Islet of Langerhans (tissue), 1 donor: ENCODE measurements around the gene BPIFA1.

Experiments
- FAIRE-seq: peaks from one replicate; lab custom pipeline; 2011; peaks lifted over from hg19 to GRCh38; lab: Jason Lieb, UNC

The BPIFA1 gene

DNA sequence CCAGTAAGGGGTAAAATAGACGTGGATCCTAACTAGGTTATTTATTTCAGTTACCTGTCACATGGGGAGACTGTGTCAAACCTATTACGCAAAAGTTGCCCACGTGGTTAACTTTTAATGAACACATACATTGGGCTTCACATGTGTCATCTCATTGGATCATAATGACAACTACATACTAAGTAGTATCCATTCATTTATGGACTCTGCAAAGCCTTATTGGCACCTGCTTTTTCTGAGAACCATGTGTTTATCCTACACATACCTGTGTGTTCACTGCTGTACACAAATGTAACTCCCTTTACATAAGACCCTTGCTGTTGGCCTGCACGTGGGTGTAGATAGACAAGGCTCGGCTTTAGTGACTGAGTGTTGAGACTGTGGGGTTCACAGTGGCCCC lies 5.1 kb downstream of the BPIFA1 start:
- no peak for FAIRE-seq

DNA sequence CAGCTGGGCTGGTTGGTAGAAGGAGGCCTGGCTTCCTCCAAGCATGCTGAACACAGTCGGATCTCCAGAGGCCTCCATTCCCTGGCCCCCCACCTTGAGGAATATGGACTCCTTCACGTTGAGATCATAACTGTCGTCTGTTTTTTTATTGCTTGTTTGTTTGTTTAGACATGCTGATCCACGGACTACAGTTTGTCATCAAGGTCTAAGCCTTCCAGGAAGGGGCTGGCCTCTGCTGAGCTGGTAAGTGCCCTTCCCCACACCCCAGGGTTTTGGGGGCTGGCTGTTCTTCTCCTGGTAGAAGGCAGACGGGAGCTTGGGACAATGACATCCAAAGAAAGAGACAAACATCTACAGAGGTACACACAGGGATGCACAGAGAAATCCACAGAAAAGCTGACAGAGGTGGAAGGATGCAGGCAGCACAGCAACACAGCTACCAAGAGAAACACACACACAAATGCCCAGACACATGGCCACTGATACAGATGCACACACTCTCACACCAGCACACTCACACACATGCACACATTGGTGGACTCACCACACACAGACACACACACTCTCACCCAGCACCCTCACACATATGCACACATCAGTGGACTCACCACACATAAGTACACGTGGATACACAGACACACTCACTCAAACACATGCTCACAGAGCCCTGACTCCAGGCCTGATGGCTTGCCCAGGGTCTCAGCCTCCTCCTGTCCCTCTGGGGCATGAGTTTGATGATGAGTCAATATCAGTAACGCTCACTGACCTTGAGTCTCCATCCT lies 6.7 kb downstream of the BPIFA1 start:
- no peak for FAIRE-seq

DNA sequence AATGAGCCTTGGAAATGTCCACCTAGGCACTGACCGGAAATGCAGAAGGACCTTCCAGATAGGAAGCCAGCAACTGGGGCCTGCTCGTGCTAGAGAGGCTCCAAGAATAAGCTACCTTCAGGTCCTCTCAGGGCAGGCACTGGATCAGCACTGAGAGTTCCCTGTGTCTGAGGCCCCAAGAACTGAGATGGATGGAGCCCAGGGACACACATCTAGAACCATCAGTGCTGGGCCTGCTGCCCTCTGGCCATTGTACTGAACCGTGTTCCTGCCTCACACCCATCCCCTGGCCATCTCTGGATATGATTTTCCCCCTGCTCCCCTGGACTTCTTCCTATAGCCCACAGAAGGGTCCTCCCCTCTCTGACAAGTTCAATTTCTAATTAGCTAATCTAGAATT lies 10.3 kb downstream of the BPIFA1 start:
- no peak for FAIRE-seq

DNA sequence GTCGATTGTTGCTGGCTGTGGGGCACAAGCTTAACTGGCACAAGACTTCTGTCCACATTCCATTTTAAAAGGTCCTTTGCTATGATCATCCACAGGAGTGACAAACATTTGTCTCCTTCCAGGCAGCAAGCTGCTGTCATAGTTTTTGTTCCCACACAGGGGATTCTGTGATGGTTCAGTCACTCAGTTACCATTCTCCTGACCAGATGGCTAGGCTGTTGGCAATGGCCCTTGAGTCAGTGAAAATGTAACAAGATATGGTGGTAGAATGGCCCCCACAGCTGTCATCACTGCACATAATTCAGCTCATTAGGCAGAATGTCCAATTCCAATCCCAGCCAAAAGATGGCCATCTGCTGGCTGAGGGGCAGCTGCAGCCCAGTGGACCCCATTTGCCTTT lies 13.7 kb downstream of the BPIFA1 start:
- FAIRE-seq, result no peak

DNA sequence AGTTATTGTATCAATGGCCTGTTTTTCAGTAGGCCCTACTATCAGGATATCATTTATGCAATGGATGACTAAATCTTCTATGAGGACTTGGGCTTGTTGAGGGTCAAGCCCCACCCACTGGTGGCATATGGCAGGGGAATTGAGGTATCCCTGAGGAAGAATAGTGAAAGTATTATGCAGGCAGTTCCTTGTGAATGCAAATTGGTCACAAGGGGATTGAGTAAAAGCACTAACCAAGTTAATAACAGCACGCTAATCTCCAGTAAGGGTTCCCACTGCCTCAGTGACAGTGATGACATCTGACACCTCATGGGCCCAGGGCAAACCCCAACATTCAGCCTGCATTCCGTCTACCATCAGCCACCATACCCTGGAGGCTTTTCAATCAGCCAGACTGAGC lies 14.9 kb downstream of the BPIFA1 start:
- FAIRE-seq, result no peak

DNA sequence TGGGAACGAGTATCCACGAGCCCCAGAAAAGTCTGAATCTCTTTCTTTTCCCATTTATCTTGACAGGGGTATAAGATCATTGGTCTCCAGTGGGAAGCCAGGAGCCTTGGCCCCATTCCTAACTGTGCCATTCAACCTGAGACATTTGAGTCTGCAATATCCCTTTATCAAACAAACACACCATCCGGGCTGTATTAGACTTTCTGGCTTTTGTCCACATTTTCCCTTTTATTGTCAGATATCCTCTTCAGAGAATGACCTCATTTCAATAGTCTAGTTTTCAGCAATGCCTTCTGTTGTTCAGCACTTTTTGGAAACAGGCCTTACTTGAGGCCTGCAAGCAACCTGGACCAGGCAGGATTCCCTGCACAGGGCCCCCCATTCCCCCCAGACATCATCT lies 15.7 kb downstream of the BPIFA1 start:
- FAIRE-seq, result no peak

DNA sequence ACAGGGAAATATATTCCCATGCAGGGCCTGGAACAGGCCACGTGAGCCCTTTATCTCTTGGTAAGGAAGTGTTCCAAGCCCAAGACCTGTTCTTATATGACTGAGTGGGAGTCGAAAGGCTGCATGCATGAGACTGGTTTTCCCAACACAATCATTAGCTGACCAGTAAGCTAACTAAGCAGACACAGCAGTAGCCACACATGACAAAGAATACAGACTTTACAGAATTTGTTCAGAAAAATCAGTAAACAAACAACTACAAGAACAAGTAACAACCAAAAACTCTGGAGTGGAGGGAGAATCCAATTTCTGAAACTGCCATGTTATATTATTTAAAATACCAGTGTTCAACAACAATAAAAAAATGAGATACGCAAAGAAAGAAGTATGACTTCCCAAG lies 16.7 kb downstream of the BPIFA1 start:
- no peak for FAIRE-seq

DNA sequence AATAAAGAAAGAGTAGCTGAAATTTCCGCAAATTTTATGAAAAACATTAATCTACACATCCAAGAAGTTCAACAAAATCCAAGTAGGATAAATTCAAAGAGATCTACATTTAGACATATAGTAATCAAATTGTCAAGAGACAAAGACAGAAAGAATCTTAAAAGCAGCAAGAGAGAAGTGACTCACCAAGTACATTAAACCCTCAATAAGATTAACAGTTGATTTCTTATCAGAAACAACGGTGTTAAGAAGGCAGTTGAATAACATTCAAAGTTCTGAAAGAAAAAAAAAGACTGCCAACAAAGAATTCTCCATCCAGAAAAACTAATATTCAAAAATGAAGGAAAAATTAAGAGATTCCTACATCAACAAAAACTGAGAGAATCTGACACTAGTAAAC lies 19.2 kb downstream of the BPIFA1 start:
- FAIRE-seq, result no peak

DNA sequence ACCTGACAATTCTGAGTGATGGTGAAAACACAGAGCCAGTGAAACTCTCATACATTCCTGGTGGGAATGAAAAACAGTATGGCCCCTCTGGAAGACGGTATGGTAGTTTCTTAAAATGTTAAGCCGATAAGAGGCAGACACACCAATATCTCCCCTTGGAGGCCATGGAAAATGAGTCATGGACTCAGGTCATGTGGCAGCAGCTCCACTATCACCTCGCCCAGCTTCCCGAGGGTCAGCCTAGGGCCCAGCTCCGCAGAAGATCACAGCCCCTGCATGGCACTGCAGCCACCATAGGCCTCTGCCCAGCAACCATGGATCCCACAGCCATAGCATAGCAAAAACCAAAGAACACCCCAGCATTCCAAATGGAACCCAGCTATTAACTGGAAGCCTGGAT lies 21.4 kb downstream of the BPIFA1 start:
- FAIRE-seq, result no peak

DNA sequence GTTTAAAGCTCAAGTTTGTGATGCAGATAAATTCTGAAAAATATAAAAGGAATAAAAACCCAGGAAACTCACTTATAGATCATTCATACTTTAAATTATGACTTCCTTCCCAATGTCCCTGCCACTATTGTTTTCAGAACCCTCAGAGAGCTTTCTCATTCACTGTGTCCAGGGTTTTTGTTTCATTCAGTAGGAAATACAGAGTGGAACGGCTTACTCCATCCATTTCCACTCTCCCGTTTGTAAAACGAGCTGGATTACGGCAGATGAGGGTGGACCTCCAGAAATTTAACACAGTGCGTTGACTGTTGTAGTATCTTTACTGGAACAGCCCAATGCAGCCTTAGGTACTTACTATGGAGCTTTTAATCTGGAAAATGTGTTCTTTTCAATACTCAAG lies 23.6 kb downstream of the BPIFA1 start:
- FAIRE-seq, result no peak

DNA sequence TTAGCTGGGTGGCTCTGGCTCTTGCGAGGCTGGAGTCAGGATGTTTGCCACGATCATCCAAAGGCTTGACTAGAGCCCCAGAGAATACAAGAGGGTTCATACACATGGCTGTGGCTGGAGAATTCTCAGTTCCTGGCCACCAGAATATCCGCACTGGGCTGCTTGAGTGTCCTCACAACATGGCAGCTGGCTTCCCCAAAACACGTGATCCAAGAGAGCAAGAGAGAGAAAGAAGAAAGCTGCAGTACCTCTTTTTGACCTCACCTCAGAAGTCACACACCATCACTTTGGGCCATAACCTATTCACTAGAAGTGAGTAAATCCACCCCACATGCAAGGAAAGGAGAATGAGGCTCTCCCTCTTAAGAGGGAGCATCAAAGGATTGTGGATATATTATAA lies 25.7 kb downstream of the BPIFA1 start:
- FAIRE-seq, result no peak

DNA sequence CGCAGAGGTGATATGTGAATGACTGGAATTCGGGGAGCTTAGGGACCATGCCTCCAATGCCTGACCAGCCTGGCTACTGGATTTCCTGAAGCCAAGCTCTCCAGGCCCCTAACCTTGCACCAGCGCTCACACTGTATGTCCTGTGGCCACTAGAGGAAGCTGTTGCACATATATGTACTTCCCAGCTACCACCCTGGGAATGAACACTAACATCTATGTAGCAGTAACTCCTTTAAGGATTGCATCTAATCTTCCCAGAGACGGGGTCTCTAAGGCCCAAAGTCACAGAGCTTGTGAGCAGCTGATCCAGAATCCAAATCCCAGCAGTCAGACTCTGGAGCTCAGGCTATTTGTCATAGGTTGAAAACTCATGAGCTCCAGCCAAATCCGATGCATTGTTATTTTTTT lies 26.9 kb downstream of the BPIFA1 start:
- no peak for FAIRE-seq

DNA sequence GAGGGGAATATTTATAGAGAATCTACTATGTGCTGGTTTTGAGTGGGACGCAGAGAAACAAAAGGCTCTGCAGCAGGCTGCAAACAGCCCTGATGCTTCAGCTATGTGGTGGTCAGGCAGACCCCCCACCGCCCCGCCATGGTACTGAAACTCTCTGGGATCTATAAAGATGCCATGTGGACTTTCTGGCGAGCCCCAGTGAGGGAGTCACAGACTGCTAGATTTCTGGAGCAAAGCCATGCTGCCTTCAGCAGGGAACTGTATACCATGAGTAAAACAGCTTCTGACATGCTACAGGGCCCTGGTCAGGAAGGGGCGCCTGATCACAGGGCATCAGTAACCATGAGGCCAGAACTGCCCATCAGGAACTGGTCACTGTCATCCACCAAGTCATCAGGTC lies 28.0 kb downstream of the BPIFA1 start:
- FAIRE-seq, result no peak

DNA sequence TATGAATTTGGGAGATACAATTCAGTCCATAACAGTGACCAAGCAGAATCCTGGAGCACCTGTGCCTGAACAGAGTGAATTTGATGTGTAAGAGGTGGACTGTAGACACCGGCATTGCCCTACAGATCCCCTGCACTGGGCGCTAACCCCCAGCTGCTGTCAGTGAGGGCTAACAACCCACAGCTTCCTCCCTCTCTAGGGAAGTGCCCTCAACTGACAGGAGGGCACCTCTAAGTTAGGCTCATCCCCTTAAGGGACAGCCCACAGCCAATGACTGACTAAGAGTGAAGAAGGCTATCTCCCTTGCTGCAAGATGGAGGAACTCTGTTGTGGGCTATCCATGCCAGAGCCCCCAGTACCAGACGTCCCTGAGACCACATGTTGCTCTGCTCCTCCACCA lies 31.9 kb downstream of the BPIFA1 start:
- FAIRE-seq, result no peak

DNA sequence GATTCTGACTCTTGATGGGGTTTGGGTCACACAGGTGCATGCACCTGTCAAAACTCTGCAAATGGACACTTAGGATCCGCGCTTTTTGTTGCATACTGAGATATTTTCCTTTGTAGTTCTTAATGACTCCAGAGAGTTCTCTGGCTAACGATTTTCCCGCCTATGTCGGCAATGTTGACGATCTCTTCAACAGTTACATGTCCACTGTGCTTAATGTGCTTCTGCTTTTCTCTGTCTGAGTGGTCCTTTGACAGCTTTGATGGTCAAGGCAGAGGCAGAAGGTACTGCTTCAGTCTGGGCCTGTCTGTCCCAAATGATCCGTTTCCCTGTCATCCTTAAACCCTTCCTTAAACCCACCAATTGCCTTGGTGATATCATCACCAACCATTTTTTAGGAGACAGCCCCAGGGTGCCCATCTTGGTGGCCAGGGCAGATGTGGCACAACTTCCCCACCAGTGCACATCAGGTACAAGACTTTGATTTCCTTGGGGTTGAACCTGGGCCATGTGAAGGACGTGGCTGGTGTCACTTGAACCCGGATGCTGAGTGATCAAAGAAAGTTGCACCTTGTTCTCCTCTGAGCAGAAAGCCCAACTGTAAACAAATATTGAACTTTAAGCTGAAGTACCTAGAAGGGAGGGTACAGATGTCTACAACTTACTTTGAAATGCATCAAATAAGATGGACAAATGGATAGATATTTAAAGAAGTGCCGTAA lies 36.5 kb downstream of the BPIFA1 start:
- no peak for FAIRE-seq

DNA sequence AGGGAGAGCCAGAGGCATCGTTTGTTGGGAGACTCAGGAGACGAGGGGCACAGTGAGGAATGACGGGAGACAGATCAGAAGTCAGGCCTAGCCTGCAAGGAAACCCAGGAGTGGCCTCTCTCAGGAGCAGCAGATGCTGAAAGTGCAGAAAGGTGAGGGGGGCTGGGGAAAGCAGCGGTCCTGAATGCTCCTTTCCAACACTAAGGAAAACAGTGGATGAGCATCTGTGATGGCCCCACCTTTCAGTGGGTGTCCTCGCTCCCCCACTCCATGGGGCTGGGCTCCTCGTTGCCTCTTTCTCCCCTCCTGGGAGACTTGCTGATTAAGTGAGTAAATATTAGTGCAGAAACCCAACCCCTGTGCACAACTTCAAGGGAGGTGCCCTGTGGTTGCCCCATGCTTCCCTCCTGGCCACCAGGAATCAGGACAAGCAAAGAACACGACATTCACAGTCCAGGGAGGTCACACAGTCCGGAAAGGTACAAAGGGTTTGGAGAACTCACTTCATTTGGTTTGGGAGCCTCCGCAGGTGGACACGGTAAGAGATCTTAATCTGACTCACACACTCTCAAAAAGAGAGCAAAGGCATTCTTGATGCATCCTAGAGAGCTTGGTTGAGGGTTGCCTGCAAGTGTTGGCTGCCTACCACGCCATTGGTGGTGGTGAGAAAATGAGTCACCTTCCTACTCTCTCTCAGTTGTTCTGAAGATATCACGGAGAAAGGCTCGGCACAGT lies 37.5 kb downstream of the BPIFA1 start:
- FAIRE-seq, result no peak

DNA sequence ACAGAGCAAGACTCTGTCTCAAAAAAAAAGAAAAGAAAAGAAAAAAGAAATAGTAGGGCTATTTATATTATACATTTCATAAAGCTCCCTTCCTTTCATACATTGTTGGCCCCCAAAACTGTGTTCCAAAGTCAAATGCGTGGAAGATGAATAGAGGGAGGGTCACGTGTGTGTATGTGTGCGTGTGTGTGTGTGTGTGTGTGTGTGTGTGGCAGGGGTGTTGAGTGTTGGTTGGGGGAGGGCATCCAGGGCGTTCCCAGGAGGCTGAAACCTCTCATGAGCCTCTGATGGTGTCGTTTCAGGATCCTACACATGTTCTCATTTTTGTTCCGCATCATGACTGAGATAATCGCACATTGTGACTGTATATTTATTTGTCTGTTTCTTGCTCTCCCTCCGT lies 39.4 kb downstream of the BPIFA1 start:
- no peak for FAIRE-seq

DNA sequence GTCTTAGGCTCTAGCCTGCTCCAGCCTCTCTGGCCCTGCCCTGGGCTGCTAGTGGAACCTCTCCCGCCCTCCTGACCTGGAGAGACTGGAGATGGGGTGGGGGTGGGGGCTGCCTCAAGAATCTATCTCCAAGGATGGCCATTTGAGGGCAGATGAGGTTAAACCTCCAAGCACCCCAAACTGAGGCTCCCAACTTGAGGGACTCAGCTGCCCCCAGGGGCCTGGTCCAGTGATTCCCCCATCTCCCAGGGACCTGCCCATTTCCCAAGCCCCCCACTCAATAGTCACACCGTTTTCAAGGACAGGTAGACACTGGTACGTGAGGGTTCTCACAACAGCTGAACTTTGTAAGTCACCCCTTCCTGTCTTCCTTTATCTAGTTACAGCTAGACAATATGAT lies 40.1 kb downstream of the BPIFA1 start:
- FAIRE-seq, result no peak

DNA sequence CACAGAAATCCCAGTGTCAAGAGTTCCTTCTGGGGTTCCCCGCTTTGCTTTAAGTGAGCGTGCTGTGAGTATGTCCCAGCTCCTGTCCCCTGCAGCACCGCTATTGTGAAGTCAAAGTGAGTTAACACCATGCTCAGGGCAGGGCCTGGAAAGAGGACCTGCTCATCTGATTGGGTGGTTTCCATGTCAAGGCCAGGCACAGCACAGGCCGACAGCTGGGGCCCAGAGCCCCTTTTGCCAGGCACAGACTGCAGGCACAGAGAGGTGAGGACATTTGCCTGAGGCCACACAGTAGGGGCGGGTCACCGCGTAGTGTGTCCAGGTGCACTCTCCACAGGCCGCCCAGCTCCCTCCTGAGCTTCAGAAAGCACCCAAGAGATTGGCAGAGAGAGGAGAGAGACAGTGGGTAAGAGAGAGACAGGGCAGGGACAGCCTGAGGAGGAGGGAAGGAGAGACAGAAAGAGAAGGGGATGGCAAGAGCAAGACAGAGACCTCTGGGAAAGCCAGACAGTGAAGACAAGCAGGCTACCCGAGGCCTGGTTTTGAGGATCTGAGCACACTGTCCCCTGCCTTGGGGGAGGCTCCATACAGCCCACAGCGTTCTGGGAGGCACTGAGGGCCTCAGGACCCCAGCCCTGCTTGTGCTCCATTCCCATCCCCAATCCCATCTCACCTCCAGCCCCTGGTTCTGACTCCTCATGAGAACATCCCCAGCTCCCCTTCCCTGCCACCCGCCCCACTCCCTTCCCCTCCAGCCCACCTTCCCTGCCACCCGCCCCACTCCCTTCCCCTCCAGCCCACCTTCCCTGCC lies 40.7 kb downstream of the BPIFA1 start:
- FAIRE-seq, result no peak

DNA sequence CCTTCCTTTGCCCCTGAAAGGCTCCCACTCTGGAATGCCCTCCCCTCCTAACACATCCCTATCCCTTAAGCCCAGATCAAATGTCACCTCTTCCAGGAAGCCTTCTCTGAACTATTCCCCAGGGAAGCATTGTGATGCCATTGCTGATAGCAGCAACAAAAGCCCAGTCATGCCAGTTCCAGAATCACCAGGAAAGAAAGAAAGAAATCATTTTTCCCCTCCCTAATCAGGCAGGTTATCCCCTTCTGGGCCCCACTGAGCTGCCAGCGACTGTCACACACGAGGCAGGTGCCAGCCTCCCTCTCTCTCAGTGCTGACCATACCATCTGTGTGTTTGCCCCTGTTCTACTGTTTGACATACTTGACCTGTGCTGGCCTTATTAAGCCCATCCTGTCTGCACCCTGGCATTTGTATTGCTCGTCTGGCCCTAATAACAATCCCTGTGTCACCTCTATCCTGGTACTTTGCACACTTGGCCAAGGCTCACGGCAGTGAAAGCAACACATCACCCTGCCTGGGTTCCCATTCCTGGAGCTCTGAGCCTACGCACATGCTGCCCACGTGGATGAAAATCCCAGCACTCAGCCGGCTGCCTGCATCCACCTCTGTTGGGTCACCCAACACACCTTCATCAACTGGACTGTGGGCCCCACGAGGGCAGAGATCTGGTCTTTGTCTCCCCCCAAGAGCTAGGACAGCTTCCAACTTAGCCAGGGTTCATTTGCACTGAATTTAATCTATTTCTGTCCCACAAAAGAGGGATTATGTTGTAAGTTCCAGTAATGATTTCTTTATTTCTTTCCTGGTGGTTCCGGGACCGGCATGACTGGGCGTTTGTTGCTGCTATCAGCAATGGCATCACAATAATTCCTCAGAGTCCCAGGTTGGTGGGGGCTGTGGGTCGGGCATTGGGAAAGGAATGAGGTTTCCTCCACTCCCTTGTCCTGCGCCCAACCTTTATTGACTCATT lies 42.0 kb downstream of the BPIFA1 start:
- FAIRE-seq, result no peak

DNA sequence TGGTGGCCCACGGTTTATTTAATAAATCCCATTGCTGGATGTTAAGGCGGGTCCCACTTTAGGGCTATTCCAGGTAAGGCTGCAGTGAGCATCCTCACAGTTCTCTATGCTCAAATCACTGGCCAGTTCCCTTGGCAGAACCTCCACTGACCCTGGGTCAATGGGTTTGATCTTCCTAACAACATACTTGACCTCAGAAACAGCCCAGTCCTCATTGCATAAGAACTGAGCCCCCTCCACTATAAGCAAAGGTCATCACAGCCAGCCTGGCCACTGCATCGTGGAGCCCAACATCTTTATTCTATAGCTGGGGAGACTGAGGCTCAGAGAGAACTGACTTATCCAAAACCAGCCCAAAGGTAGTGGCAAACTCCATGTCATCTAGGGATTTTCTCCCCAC lies 42.9 kb downstream of the BPIFA1 start:
- no peak for FAIRE-seq
